AG04450 (cell line): ENCODE measurements around the gene SRP9. TPM values are rescaled to one million over a fixed set of nuclear protein-coding genes. Genes with fewer than 3 reads are reported as not detected.

Experiments used
- CTCF ChIA-PET: fragments of 300-600, 350-600 bp; formaldehyde crosslinking; extraction: SDS; loops from one replicate; lab custom pipeline; 2022; ENCODE audit warnings: antibody characterized with exemption, inconsistent platforms; lab: Charles Lee
- POLR2A ChIA-PET: fragments of 350-600 bp; formaldehyde crosslinking; extraction: SDS; loops from one replicate; lab custom pipeline; 2021; ENCODE audit warnings: antibody characterized with exemption, inconsistent platforms; lab: Yijun Ruan, JAX
- DNase-seq: peaks from one replicate; pipeline ENCODE4 v3.0.0-alpha.2; 2011; ENCODE audit warnings: low read depth, low spot score
- H3K27ac ChIP-seq: one replicate; pipeline ENCODE4 v1.5.1; 2012; ENCODE audit warnings: low read depth, low read length, control low read depth
- H3K27me3 ChIP-seq: one replicate; pipeline ENCODE4 v1.6.0; 2012; ENCODE audit warnings: low read length; ENCODE audit not compliant: control insufficient read depth, insufficient read depth
- H3K4me3 ChIP-seq: 2 replicates; pipeline ENCODE4 v1.5.1; 2011; ENCODE audit warnings: mild to moderate bottlenecking, low read depth, low read length, control low read depth
- H3K9me3 ChIP-seq: 2 replicates; pipeline ENCODE4 v1.5.1; 2012; ENCODE audit warnings: low read length; ENCODE audit not compliant: control insufficient read depth, insufficient read depth
- polyA plus RNA-seq: library from polyadenylated mRNA; depleted of rRNA; stranded (reverse); fragments of >200 nt; gene quantifications from 2 replicates; pipeline ENCODE4 v1.2.3, GENCODE V29; 2011
- TF ChIP-seq, protein P1 (sequence below): IDR thresholded peaks from 2 replicates; pipeline ENCODE4 v1.5.1; 2011; ENCODE audit warnings: low read depth, low read length, control low read depth, inconsistent platforms

The SRP9 gene
- polyA plus RNA-seq, 1 experiment = 527 TPM

DNA sequence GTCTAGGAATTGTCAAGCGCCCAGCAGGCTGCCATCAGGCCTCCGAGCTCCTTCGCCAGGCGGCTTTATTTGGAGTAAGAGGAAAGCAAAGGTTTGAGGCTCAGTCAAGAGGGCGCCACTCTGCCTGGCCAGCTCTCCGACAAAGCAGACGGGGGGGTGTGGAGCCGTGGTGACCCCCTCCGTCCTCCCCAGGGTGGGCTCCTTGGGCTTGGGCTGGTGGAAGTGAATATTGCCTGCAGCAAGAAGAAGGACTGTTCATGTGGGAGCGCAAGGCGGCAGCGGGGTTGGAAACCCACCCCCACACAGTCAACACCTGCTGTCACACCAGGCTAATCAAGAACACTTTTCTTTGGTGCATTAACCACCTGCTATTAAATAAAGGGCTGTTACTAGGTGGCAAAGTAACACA lies 46.9 kb downstream of the SRP9 start:
- TF ChIP-seq, protein P1, sequence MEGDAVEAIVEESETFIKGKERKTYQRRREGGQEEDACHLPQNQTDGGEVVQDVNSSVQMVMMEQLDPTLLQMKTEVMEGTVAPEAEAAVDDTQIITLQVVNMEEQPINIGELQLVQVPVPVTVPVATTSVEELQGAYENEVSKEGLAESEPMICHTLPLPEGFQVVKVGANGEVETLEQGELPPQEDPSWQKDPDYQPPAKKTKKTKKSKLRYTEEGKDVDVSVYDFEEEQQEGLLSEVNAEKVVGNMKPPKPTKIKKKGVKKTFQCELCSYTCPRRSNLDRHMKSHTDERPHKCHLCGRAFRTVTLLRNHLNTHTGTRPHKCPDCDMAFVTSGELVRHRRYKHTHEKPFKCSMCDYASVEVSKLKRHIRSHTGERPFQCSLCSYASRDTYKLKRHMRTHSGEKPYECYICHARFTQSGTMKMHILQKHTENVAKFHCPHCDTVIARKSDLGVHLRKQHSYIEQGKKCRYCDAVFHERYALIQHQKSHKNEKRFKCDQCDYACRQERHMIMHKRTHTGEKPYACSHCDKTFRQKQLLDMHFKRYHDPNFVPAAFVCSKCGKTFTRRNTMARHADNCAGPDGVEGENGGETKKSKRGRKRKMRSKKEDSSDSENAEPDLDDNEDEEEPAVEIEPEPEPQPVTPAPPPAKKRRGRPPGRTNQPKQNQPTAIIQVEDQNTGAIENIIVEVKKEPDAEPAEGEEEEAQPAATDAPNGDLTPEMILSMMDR = no peak
- no peak overlapping the region for H3K27ac ChIP-seq
- DNase-seq = no peak
- no peak overlapping the region for H3K4me3 ChIP-seq
- POLR2A ChIA-PET = no interaction called here
- CTCF ChIA-PET = no interaction called here
- H3K9me3 ChIP-seq = no peaks in the 10 kb centered on the region
- no peaks in the 10 kb centered on the region for H3K27me3 ChIP-seq

DNA sequence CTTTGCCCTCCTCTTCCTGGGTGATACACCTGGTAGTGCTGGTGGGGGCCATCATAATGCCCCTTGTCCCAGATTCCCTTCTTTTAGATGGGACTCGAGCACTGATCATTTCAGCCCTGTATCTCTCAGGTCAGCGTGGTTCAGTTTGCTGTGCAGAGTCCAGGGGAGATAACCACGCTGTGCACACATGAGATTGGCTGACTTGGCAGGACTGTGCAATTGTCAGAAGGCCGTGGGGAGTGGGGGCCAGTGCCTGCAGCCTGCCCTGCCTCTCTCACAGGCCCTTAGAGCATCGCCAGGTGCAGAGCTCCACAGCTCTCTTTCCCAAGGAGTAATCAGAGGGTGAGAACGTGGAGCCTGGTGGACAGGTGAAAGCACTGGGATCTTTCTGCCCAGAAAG lies 47.5 kb downstream of the SRP9 start:
- no peaks in the 10 kb centered on the region for H3K9me3 ChIP-seq
- ChIA-PET CTCF (interaction anchor here (1.2 kb wide), 2 partner anchors 20 to 350 kb away, joined by 3 to 4 read pairs; no protein-coding TSS in a partner anchor), POLR2A (no interaction called here)
- TF ChIP-seq, protein P1 = no peak
- no peaks in the 10 kb centered on the region for H3K27me3 ChIP-seq
- H3K27ac ChIP-seq = no peak overlapping the region
- no peak overlapping the region for H3K4me3 ChIP-seq
- DNase-seq = no peak

DNA sequence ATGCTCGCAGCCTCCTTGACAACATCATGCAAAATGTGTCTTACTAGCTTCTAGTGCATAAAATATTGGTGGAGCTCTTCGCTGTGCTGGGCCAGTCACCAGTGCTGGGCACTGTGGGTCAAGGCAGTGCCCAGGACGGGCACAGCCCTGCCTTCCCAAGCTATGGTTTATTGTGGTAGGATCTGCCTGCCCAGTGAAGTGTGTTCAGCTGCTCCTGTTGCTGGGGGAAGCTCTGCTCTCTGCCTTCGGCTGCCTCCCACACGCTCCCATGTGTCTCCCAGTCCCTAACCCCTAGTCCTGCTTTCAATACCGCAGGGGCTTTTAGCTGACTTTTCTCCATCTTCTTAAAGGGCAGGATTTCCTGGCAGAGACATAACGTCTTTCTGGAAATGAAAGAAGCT lies 48.0 kb downstream of the SRP9 start:
- H3K4me3 ChIP-seq = no peak overlapping the region
- CTCF ChIA-PET = interaction anchor here (1.2 kb wide), 2 partner anchors 20 to 351 kb away, joined by 3 to 4 read pairs; no protein-coding TSS in a partner anchor
- no peaks in the 10 kb centered on the region for H3K27me3 ChIP-seq
- DNase-seq = no peak
- no peak overlapping the region for H3K27ac ChIP-seq
- POLR2A ChIA-PET = no interaction called here
- H3K9me3 ChIP-seq = no peaks in the 10 kb centered on the region
- TF ChIP-seq, protein P1 = no peak

DNA sequence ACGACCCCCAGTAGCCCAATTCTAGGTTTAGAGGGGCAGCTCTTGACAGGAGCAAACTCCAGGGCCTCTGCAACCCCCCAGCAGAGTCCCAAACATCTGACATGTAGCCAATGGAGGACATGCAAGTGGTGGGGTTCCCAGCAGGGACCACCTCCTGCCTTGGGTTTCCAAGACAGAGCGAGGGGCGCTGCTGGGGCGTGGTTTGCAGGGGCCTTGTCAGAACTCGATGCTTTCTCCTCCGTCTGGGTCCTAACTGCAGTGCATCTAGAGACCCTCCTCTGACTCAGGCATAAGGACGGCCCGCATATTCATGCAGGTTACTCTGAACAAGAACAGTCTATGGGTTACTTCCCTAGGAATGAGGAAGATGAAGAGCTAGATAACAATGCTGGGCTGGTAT lies 49.5 kb downstream of the SRP9 start:
- no peak for DNase-seq
- Histone ChIP-seq H3K27me3 (no peaks in the 10 kb centered on the region), H3K27ac (no peak overlapping the region), H3K4me3 (no peak overlapping the region), H3K9me3 (no peaks in the 10 kb centered on the region)
- TF ChIP-seq, protein P1 = no peak
- ChIA-PET POLR2A (no interaction called here), CTCF (interaction anchor here (0.8 to 1.0 kb wide), 3 partner anchors 8 to 352 kb away, joined by 3 to 4 read pairs (median 3); no protein-coding TSS in a partner anchor)

DNA sequence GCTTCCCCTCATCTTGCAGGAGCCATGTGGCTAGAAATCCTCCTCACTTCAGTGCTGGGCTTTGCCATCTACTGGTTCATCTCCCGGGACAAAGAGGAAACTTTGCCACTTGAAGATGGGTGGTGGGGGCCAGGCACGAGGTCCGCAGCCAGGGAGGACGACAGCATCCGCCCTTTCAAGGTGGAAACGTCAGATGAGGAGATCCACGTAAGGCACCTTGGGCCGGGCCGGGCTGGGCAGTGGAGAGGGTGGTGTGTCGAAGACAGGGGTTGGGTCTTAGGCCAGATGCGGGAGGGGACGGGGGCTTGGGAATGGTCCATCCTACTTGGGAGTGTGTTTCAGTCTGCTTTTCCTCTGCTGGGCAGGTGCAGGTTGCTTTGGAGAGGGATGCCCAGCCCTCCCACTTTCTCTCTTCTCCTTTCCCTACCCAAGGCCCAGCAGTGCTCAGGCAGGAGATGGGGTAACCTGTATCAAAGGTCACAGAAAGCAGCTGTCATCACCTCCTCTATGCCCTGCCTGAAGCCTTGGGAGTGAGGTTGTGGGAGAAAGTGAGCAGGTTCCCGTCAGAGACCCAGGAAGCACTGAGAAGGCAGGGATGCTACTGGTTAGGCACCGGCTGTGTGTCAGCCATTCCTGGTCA lies 51.2 kb downstream of the SRP9 start:
- no peak for DNase-seq
- CTCF ChIA-PET = interaction anchor here (0.9 kb wide), 1 partner anchor 354 kb away, joined by 3 read pairs; no protein-coding TSS in a partner anchor
- Histone ChIP-seq H3K27me3 (no peaks in the 10 kb centered on the region), H3K27ac (no peak overlapping the region), H3K9me3 (no peaks in the 10 kb centered on the region), H3K4me3 (no peak overlapping the region)
- TF ChIP-seq, protein P1 = no peak
- POLR2A ChIA-PET = interaction anchor here (0.5 kb wide), 1 partner anchor 10 kb away, joined by 6 read pairs; no protein-coding TSS in a partner anchor
